UCSD-AML1 (cell line): Measurements from ENCODE around the gene ESYT3.
"Not testable (repeated sequence)": the region's sequence is repeated elsewhere in the genome, so short reads cannot be mapped to it uniquely, and the experiment has no call there.

ENCODE experiments used
- DNase-seq: peaks from one replicate; lab custom pipeline; 2025; ENCODE audit not compliant: unreplicated experiment; lab: John Stamatoyannopoulos, UW

Gene ESYT3

DNA sequence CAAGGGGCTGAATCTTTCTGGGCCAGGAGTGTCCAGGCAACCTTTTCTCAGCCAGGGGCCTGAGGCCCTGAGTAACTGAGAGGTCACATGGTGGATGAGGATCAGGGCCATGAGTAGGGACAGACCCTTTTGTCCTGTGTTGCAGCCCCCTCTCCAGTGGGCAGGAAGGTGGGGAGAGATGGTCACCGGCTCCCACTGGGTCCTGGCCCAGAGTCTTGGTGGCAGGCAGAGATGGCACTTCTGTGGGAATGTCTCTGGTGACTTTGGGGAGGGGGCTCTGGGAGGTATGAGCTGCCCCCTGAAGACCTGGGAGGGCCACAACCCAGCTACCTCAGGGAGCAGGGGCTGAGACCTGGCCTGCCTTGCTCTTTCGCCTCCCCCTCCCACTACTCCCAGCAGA, 6.8 kb downstream of the ESYT3 start:
- no peak for DNase-seq

DNA sequence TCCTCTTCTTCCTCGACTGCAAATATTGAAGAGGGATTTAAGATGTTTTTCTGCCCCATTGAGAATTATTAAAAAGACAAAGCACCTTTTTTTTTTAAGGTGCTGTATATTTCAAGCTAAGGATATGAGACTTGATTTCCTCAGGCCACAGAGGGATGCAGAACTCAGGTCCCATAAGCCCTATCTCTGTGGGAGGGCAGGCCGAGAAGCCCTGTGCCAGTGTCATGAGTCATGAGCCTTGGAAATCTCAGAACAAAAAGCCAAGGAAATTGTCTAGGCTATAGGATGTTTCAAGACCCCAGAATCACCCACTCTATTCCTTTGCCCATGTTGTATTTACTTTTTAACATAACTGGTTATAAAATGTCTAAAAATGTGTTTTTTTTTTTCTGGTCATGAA, 7.3 kb downstream of the ESYT3 start:
- DNase-seq: no peak

DNA sequence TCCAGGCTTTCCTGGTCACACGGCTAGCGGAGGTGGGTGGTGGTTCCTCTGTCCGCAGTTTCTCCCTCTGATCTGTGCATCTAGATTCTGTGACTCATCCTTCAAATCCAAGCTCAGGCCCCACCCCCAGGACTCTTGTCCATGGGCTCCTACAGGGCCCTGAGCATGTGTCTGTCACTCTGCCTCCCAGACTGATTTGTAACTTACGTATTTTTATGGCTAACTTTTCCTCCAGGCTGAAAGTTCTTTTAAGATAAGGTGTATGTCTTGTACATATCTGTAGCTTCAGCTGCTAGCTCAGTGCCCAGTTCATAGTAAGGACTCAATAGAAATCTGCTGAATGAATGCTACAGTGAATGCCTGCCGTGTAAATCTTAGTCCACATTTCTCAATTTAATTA, 8.0 kb downstream of the ESYT3 start:
- DNase-seq: no peak

DNA sequence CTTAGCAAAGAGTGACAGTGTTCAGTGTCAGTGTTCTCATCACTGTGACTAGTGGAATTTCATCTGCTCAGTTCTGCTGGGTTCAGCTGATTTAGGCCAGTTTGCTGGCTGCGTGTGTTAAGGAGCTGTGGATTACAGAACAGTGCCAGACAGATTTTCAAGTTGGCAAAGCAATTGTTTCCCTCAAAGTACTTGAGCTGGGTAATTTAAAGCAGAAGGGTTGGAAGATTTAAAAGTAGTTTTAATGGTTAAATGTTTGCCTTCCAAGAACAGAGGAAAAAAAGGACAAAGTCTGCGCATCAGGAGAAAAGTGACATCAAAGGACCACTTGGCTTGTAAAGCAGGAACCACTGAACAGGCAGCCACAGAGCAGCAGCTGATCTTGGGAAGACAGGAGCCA, 8.7 kb downstream of the ESYT3 start:
- DNase-seq: no peak

DNA sequence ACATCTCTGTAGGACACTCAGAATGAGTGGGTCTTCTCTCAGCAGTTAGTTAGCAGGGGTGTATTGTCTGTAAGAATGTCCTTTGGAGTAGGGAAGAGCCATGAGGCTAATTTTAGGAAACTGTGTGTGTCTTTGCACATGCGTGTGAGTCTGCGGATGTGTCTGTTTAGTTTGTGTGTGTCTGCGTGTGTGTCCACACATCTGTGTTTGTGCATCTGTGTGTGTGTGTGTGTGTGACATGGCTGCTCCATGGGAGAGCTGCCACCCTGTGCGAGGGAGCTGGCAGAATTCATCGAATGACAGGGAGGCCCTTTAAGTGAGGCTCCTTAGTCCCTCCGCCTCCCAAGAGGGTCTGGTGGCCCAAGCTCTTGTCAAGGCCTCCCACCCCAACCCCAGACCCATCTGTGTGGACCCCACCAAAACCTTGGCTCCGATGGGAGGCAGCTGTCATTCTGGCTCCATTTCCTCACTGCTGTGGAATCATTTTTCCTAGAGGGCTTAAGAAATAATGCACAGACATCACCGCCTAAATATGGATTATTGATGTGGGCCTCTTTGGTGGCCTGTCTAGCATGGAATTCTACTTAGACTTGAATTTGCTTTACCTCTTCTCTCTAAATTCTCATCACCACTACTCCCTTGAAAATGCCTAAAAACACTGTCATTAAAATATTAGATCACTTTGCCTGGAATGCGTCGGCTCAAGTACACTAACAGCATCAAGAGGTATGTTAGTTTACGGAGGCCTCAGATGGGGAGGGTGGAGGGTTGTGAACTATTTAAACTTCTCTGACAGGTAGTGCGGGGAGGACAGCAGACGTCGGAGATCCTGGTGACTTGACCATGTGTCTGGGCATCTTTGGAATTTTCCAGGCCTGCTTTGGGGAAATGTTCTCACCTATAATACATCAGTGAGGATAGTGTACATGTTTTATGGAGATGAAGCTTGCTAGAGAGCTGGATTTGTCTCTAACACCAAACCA, 9.4 kb downstream of the ESYT3 start:
- DNase-seq: no peak

DNA sequence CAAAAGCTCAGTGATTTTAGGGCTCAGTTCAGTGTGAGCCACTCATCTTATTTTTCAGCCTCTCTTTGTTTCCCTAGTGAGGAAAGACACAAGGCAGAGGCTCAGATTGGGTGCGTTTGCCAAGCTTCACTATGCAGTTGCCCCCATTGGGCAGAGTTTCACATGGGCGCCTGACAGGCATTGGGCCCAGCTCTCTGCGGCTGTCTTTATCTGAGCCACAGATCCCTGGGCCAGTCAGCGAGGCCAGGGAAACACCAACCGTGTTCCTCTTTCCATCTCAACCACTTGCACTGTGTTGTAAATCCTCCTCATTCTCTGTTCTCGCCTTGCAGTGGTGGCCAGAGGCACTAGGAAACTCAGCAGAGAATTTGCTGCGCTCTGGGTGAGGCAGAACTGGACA, 10.8 kb downstream of the ESYT3 start:
- DNase-seq: no peak

DNA sequence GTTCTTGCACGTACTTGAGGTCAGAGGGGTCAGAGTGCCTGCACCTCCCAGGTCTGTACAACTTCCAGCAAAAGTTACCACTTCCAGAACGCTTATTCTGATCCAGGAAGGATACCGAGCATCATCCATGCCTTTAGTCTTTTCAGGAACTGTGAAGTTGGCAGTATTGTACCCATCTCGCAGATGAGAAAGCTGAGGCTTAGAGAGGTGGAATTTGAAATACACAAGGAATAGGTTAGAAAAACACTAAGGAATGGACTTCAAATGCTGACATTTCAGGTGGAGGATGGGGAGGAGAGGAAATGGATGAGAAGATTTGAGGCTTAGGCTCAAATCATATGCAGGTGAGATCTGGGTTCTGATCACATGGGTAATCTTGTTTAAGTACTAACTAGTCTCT, 11.2 kb downstream of the ESYT3 start:
- no peak for DNase-seq

DNA sequence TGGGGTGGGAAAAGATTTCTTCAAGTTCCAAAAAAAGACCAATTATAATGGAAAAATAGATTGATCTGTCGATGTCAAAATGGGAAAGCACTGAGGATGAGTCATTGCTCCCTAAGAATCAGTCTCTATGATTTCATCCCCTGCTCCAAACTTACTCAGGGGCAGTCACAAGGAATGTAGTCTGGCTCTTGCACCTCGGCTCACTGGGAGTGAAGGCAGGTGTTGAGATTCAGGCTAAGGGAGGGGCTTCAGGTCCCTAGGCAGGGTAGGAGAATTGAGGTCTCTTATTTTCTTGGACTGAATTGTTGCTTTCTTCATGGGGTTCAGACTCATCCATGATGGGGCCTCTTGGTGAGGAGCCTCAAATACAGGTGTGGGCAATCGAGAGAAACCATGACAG, 14.2 kb downstream of the ESYT3 start:
- no peak for DNase-seq

DNA sequence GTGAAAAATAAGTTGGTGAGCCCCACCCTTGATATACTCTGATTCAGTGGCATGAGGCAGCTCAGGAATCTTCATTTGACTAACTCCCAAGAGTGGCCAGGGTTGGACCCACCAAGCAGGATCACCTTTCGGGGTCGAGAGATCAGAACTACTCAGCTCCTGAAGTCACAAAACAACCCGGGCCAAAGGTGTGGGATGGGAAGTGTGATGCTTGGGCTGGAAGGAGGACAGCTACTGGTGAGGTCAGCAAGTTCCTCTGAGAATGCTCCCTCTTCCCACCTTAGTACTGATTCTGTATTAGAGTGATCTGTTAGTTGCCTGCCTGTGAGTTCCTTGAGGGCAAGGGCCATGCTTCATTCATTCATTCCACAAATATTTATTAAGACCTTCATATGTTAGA, 15.1 kb downstream of the ESYT3 start:
- DNase-seq: no peak

DNA sequence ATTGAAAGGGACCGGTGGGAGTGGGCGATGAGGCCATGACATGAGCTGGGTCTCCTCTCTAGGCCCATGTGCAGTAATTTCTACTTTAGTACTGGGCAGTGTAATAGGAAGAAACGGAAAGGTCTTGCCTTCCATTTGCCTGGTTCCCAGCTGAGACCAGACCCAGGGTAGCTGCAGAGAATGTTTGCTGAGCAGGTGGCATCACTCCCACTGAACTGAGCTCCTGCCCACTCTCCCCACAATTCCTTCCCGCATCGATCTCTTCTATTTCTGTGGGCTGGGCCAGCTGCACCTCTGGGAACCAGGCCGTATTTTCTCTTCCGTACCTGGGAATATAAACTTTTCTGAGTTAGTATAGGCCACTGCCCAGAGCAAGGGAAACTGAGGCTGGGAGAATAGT, 15.8 kb downstream of the ESYT3 start:
- no peak for DNase-seq

DNA sequence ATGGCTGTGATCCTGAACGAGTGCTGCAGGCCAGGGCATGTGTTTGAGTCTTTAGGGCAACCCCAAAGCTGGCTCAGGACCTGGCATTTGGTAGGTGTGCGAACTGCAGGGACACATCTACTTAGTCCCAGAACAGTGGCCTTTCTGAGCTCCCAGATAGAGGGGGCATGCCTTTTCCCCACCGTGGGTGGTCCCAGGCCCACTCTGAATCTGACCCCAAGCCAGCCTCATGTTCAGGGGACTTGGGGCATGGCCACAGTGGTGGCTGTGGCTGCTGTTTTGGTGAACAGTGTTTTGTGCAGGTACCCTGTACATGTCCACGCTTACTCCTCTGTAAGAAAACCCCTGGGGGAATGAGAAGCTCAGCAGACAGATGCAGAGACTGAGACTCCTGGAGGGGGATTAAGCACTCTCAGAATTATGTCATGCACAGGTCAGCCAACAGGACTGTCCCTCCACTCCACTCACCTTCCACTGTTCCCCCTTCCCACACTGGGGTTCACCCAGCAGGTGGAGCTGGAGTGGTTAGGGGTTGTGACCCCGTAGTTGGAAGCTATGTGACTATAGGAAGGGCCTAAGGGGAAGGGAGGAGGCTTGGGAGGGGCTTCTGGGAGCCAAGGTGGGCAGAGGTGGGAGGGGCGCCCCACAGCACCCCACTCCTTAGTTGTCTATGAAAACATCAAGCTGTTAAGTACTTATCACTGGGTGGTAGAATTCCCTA, 16.4 kb downstream of the ESYT3 start:
- DNase-seq: no peak

DNA sequence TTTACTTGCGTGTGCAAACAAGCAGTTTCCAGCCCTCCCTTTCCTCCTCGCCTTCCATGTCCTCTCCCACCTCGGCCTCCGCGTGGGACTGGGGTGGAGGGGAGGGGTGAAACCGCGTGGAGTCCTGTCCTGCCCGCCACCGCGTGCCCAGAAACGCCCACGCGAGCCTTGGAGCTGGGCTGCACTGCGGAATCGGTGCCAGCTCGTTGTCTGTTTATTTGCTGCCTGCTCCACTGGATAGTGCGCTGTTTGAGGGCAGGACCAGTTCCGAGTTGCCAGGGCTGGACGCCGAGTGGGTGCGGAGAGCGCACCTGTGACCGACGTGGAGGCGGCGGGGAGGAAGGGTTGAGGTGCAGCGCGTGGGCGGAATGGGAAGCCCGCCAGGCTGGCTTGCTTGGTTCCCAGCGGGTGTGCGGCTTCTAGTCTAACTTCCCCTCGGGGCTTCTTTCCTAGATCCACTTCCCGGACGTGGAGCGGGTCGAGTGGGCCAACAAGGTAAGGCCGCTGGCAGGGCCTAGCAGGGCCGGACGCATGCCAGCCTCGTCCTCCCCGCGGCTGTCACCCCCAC, 17.3 kb downstream of the ESYT3 start:
- no peak for DNase-seq

DNA sequence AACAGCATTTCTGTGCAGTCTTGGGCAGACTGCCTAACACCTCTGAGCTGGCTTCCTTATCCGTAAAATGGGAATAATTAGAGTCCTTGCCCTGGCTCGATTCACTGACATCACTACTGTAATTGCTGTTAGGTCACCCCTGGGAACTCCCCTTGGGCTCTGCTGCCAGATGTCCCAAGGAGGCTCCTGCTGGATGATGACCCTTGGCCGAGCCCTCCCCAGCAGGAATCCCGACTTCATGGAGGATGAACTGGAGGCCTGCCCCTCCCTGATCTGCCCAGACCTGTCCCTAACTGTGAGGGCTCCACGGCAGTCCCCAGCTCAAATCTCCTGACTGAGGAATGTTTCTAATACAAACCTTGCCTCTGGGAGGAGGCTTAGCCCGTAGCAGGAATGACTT, 18.0 kb downstream of the ESYT3 start:
- DNase-seq: no peak

DNA sequence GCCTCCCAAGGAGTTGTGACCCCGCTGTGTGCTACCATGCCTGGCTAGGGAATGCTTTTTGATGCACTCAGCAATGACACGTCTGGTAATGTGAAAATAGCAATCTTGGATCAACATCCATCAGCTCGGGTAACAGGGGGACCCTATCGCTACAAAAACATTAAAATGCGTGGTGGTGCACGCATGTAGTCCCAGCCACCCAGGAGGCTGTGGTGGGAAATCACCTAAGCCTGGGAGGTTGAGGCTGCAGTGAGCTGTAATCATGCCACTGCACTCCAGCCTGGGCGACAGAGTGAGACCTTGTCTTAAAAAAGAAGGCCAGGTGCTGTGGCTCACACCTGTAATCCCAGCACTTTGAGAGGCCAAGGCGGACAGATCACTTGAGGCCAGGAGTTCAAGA, 19.5 kb downstream of the ESYT3 start:
- DNase-seq: not testable (repeated sequence)

DNA sequence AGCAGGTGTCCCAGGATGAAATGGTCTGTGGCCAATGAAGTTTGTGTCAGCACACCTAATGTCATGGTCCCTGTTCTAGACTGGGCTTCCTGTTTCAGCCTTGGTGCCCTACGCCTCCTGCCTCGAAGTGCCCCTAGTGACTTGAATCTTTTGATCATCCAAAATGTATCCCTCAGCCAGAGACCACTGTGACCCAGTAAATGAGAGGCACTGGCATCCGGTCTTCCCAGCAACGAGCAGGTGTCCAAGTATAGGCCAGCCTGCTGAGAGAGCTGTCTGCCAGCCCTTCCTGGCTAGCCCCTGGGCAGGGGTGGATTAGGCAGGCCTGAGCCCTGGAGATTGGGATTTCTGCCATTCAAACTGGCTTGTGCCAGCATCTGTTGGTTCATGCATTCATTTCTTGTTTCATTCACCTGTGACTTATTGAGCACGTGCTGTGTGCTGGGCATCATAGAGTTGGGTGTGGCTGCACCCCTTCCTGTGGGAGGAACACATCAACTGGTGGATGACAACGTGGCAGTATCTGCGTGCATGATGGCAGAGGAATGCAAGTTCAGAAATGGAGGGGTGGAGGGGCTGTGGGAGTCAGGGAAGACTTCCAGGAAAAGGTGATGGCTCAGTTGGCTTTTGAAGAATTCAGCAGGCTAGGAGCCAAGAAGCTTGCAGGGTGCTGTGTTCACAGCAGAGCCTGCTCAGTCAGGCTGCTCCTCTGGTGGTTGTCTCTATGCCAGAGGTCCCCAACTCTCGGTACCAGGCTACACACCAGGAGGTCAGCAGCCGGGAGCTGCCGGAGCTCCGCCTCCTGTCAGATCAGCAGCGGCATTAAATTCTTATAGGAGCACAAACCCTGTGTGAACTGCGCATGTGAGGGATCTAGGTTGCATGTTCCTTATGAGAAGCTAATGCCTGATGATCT, 21.6 kb downstream of the ESYT3 start:
- DNase-seq: no peak

DNA sequence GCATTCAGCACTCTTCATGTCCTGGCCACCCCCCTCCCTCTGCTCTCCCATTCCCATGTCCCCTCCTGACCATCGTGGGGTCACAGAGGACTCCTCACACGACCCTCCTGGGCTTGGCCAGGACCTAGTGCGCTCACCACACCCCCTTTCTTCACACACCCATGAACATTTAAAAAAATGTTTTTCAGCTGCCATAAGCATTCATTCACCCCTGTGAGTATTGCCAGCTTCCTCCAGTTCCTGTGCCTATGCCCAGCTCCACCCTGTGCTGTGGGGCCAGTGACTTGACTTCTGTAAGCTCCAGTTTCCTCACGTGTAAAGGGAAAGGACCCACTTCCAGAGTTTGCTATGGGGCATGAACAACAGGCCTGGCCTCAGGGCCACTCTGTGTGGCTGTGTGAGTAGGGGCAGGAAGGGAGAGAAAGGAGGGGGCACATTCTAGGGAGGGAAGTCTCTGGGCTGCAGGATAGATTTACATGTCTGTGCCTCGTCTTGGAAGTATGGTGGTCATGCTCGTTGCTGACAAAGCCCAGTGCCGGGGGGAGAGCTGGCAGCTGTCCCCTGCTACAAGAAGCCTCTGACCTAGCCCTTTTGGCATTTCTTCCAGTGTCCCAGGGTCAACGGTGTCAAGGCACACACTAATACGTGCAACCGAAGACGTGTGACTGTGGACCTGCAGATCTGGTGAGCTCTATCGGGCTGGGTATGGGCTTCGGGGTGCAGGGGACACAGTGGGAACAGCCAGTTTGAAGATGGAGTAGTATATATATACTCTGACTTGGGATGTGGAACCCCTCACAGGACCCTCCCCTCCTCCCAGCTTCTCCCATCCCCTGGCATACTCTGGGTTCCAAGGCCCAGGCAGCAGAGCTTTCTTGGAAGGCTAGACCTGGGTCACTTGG, 22.8 kb downstream of the ESYT3 start:
- DNase-seq: no peak

DNA sequence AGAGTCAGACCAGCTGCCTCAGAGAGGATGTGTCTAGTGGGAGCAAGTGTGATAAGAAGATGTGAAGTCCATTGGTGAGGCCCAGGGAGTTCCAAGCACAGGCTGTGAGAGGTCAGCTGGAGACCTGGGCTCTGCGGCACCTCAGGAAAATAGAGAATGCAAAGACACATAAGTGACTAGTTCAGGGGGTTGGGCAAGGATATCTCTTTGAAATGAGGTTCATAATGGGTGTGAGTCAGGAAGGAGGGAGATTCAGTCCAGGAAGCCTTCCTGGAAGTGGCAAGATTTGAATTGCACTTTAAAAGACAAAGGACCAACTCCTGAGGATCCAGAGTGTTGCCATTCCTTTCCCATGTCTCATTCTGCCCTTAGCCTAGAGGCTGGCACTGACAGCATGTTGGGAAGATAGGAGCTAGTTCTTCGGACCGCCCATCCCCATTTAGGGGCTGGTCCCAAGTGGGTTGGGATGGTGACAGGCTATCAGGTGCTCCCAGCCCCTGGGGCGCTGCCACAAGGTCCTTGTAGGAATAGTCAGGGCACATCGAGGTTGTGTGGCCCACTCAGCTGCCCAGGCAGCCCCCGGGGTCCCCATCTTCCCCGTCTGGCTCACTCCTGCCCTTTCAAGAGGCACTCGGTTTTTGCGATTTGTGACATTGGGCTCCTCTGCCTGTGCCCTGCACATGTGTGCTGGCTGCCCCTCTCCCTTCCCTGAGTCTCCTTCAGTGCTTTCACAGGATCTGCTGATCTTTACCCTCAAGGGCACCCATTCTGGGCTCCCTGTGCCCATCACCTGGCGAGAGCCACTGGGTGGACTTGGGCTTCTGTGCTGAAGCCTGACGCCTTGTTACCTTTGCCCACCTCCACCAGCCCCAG, 23.7 kb downstream of the ESYT3 start:
- no peak for DNase-seq

DNA sequence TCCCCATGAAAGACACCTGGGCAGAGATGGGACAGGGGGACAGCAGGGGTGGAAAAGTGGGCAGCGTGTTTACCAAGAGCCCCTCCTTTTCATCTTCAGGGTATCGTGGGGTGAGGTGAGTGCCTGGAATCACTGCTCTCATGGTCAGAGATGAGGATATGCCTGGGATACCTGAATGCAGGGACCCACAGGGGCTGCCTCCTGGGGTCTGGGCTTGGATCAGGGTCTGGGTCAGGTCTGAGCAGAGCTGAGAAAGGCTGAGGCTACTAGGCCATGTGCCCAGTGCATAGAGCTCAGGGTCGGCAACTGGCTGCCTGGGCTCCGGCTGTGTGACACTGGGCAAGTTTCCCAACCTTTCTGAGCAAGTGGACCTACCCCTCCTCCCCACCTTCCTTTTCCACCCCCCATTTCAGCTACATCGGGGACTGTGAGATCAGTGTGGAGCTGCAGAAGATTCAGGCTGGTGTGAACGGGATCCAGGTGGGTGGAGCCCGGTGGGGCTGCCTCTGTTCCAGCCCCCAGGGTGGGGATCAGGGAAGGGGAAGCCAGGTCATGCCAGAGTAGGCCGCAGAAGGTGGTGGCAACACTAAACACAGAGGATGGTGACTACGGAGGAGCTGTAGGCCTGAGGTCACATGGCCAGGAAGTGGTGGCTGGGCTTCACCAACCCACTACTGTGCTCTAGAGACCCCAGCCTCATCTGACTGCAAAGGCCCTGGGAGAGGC, 24.5 kb downstream of the ESYT3 start:
- DNase-seq: no peak
